SU-DHL-6 (cell line): ENCODE data around the gene ANKZF1.

Experiments used
- H2AFZ ChIP-seq: fragments of 200-600 bp; sonication (generic); 2 replicates; pipeline ENCODE4 v1.6.1; 2014; ENCODE audit warnings: low read depth, mild to moderate bottlenecking, moderate library complexity, mixed read lengths, antibody characterized with exemption, low read length; ENCODE audit not compliant: severe bottlenecking
- H3F3A ChIP-seq: fragments of 200-600 bp; shearing (Covaris generic); 2 replicates; pipeline ENCODE4 v1.6.0; 2016; ENCODE audit warnings: antibody characterized with exemption, mild to moderate bottlenecking; ENCODE audit not compliant: insufficient read depth
- H3K27ac ChIP-seq: fragments of 200-600 bp; sonication (generic); 2 replicates; pipeline ENCODE4 v1.5.1; 2016; ENCODE audit warnings: low read depth, mild to moderate bottlenecking, low read length, moderate library complexity, mixed read lengths
- H3K27me3 ChIP-seq: fragments of 200-600 bp; sonication (generic), shearing (Covaris generic); 2 replicates; pipeline ENCODE4 v1.6.0; 2014; ENCODE audit warnings: mild to moderate bottlenecking, low read length
- H3K36me3 ChIP-seq: fragments of 200-600 bp; sonication (generic); 2 replicates; pipeline ENCODE4 v1.6.1; 2014; ENCODE audit warnings: mild to moderate bottlenecking, low read length, mixed read lengths
- H3K4me2 ChIP-seq: fragments of 300-600, 200-600 bp; shearing (Covaris generic), sonication (generic); 2 replicates; pipeline ENCODE4 v1.6.0; 2014; ENCODE audit warnings: low read length, low read depth, mild to moderate bottlenecking; ENCODE audit not compliant: poor library complexity, severe bottlenecking
- H3K4me3 ChIP-seq: fragments of 200-600 bp; sonication (generic); 2 replicates; pipeline ENCODE4 v1.5.1; 2014; ENCODE audit warnings: antibody characterized with exemption, low read length, mild to moderate bottlenecking, mixed read lengths; ENCODE audit not compliant: insufficient read depth, poor library complexity, severe bottlenecking
- H3K79me2 ChIP-seq: fragments of 200-600 bp; sonication (generic); 2 replicates; pipeline ENCODE4 v1.6.1; 2014; ENCODE audit warnings: mild to moderate bottlenecking, low read length, moderate library complexity; ENCODE audit not compliant: insufficient read depth
- H3K9ac ChIP-seq: fragments of 200-600 bp; sonication (generic); 2 replicates; pipeline ENCODE4 v1.7.0; 2014; ENCODE audit warnings: mild to moderate bottlenecking, low read length
- H3K9me2 ChIP-seq: fragments of 200-600 bp; sonication (generic); replicated peaks from 2 replicates; pipeline ENCODE4 v1.6.1; 2014; ENCODE audit warnings: low read length; ENCODE audit not compliant: insufficient read depth
- H3K9me3 ChIP-seq: fragments of 200-600 bp; sonication (generic); 2 replicates; pipeline ENCODE4 v1.6.1; 2014; ENCODE audit warnings: low read length, mixed read lengths; ENCODE audit not compliant: insufficient read depth
- H4K20me1 ChIP-seq: fragments of 200-600 bp; sonication (generic); 2 replicates; pipeline ENCODE4 v1.6.1; 2014; ENCODE audit warnings: low read depth, mild to moderate bottlenecking, antibody characterized with exemption, low read length, moderate library complexity, mixed read lengths
- CTCF ChIP-seq: fragments of 200-600 bp; sonication (generic); IDR thresholded peaks from one replicate; pipeline ENCODE4 v1.5.1; 2017; ENCODE audit warnings: antibody characterized with exemption, mild to moderate bottlenecking, low read length, moderate library complexity; ENCODE audit not compliant: insufficient read depth, poor library complexity, severe bottlenecking
- EZH2phosphoT487 ChIP-seq: fragments of 200-600 bp; sonication (generic), shearing (Covaris generic); conservative IDR thresholded peaks from 2 replicates; pipeline ENCODE4 v1.6.1; 2018; ENCODE audit warnings: mild to moderate bottlenecking, antibody characterized with exemption, low read length, moderate library complexity, mixed read lengths

ANKZF1 gene

DNA sequence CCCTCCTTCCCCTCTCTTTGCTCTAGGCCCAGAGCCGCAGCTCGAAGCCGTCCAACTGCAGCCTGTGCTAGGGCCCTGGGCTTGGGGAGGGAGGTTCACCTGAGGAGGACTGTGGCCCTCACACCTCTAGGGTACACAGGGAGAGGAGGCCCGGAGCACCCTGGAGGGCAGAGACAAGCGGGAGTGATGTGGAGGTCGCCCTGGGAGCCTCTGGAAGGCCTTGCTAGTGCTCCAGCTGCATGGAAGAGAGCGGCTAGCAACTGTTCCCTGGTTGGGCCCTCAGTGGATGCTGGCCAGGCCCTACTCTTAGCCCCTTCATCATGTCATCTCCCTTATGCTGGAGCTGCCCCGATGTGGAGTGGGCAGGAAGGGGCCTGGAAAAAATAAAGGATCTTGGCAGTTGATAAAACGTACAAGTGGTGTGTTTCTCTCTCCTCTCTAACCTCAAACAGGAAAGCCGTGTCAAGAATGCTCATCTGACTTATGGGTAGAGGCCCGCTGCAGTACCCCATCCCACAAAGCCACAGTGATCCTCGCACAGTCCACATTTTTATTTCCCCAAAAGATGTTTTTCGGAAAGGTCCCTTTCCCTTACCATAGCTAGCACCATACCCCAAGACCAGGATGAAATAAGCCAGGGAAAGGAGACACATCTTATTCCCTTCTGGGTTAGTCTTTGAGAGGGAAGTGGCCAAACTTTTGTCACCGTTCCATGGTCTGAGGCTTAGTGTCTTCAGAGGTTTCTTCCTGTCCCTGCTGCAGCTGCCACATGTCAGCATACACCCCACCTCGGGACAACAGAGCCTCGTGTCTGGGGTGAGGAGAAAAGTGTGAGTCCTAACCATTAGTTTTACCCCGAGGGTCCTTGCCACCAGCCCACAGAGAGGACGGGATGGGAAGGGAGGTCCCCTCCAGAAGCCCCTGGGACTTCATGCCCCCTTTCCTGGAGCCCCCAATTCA, 20.1 kb upstream of the ANKZF1 start:
- H3F3A ChIP-seq: no peaks in the 10 kb centered on the region
- H2AFZ ChIP-seq: no peak overlapping the region
- H3K27me3 ChIP-seq: no peaks in the 10 kb centered on the region
- no peaks in the 10 kb centered on the region for H3K9me2 ChIP-seq
- H3K27ac ChIP-seq: no peak overlapping the region
- TF ChIP-seq CTCF (no peak), EZH2phosphoT487 (no peak)
- H3K79me2 ChIP-seq: no peaks in the 10 kb centered on the region
- no peaks in the 10 kb centered on the region for H3K9me3 ChIP-seq
- H3K4me3 ChIP-seq: no peak overlapping the region
- no peaks in the 10 kb centered on the region for H3K36me3 ChIP-seq
- H4K20me1 ChIP-seq: no peaks in the 10 kb centered on the region
- no peak overlapping the region for H3K4me2 ChIP-seq
- no peak overlapping the region for H3K9ac ChIP-seq

DNA sequence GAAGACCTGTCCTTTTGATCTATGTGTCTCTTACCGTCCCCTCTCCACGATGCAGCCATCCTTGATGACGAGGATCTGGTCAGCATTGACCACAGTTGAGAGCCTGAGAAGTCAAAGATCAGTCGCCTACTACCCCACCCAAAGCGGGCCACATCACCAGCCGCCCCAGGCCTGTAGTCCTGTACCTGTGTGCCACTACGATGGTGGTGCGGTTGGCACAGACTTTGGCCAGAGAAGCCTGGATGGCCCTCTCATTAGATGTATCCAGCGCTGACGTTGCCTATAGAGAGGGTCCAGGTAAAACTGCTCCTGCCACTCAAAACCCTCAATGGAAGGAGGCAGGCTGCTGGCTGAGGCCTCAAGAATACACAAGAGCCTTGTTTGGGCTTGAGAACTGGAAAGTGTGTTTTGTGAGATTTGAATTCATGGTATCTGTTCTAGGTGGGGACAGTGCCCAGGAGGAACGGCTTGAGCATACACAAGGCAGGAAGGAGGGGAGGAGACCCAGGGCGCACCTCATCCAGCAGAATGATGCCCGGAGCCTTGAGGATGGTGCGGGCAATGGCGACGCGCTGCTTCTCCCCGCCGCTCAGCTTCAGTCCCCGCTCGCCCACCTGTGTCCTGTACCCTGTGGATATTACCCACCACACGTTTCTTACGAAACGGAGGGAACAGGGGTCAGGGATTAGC, 19.3 kb upstream of the ANKZF1 start:
- Histone ChIP-seq H3K27ac (no peak overlapping the region), H3K79me2 (no peaks in the 10 kb centered on the region), H3K9me3 (no peaks in the 10 kb centered on the region), H3K9me2 (no peaks in the 10 kb centered on the region), H3K4me3 (no peak overlapping the region), H3K4me2 (no peak overlapping the region), H2AFZ (no peak overlapping the region), H3K9ac (no peak overlapping the region), H4K20me1 (no peaks in the 10 kb centered on the region), H3K27me3 (no peaks in the 10 kb centered on the region), H3F3A (no peaks in the 10 kb centered on the region), H3K36me3 (no peaks in the 10 kb centered on the region)
- TF ChIP-seq EZH2phosphoT487 (no peak), CTCF (no peak)

GRCh38 chr2:219210886-219211362, 18.7 kb upstream of the ANKZF1 start:
- Histone ChIP-seq H3K9ac (no peak overlapping the region), H3K36me3 (no peaks in the 10 kb centered on the region), H3K79me2 (no peaks in the 10 kb centered on the region), H3K9me2 (no peaks in the 10 kb centered on the region), H3K27me3 (no peaks in the 10 kb centered on the region), H4K20me1 (no peaks in the 10 kb centered on the region), H3K4me3 (no peak overlapping the region), H2AFZ (no peak overlapping the region), H3K4me2 (no peak overlapping the region), H3K9me3 (no peaks in the 10 kb centered on the region), H3F3A (no peaks in the 10 kb centered on the region), H3K27ac (no peak overlapping the region)
- TF ChIP-seq CTCF: no peak
- TF ChIP-seq EZH2phosphoT487: no peak
